ENCODE measurements around the gene MAL.

The MAL gene

GRCh38 chr2:95025406-95026319, at the start of gene MAL:
TSS of gene MAL (plus strand) at chr2:95025708. CDS start at chr2:95025793, 85 bp downstream.
- DNase-seq (ENCODE audit: low read depth in 3 of 3) = peak in 2 of 3 experiments; percentile 44 to 54

DNA sequence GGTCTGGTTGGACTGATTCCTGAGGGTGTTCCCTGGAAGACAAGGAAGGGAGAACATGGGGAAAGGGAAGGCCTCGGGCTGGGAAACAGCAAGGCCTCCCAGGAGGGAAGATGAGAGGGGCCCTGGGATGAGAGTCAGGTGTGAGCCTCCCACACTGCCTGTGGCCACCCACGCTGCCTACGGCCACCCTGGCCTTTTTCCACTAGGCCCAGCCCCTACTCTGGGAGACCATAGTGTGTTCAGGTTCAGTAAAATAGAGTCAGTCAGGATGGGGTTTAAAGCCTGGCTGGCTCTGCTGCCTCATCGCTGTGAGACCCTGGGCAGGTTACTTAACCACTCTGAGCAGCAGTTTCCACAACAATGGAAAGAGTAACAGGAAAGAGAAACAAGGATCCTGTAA, 47.7 kb upstream of the MAL start:
- DNase-seq (ENCODE audit: low read depth in 3 of 3) = no peak

DNA sequence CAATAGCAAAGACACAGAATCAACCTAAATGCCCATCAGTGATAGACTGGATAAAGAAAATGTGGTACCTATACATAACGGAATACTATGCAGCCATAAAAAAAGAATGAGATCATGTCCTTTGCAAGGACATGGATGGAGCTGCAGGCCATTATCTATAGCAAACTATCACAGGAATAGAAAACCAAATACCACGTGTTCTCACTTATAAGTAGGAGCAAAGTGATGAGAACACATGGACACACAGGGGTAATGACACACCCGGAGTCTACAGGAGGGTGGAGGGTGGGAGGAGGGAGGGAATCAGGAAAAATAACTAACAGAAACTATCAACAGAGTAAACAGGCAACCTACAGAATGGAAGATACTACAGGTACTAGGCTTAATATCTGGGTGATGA, 46.6 kb upstream of the MAL start:
- DNase-seq (ENCODE audit: low read depth in 3 of 3) = no peak

DNA sequence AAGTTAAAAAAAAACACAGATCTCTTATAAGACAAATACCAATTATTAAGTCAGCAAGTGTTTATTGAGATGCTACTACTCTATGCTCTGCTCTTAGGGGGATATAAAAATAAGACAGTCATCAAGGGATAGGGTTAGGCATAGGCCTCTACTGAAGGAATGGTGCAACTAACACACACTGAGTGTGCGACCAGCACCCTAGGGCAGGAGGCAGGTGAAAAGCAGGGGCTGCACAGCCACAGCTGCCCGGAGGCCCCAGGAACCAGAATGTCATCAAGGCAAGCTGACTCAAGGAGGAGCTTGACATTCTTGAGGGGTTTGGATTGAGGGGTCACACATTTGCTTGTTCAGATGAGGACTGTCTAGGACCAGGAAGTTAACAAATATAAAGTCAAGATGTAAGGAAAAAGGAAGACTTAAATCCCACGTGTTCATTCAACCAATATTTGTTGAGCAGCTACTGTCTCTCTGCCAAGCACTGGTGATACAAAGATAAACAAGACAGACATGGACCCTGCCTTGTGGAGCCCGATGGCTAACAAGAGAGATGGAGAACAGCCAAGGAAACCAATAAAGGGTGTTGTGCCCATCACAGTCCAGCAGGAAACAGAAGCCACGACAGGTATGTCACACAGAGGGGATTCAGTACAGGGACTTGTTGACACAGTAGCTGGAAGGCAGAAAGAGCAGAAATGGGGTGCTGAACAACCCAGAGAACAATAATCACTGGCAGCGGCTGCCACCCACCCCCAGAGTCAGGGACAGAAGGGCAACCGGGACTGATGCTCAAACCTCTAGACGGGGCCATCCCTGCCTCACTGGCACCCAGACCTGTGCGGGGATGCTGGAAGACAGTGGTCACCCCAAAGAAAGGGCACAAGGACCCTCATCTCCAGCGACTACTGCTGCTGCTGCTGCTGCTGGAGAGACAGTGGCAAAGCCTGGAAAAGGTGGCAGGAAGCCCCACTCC, 45.8 kb upstream of the MAL start:
- no peak for DNase-seq (ENCODE audit: low read depth in 3 of 3)

- no peak for DNase-seq (ENCODE audit: low read depth in 3 of 3)
These were observed 45.1 kb upstream of the MAL start for GRCh38 chr2:94980406-94980805.

- no peak for DNase-seq (ENCODE audit: low read depth in 3 of 3)
These were observed 43.4 kb upstream of the MAL start for GRCh38 chr2:94982156-94982555.

GRCh38 chr2:94982675-94983074, 42.8 kb upstream of the MAL start:
- no peak for DNase-seq (ENCODE audit: low read depth in 3 of 3)

- no peak for DNase-seq (ENCODE audit: low read depth in 3 of 3)
These were observed 40.4 kb upstream of the MAL start for GRCh38 chr2:94984964-94985575.

DNA sequence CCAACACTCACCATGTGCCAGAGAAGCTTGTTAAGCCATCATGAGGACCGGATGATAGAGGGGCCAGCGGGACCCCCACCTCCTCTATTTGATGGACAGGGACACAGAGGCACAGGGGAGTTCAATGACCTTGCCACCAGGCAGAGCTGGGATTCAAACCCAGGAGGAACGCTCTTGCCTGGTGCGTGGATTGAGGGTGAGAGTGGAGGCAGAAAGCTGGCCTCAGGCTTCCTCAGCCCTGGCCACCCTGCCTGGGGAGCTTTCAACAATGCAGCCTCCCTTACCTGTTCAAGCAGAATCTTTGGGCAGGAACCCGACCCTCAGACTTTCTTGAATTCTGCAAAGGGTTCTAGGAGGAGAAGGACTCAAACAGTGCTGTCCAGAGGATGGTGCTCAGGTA, 39.9 kb upstream of the MAL start:
- no peak for DNase-seq (ENCODE audit: low read depth in 3 of 3)

DNA sequence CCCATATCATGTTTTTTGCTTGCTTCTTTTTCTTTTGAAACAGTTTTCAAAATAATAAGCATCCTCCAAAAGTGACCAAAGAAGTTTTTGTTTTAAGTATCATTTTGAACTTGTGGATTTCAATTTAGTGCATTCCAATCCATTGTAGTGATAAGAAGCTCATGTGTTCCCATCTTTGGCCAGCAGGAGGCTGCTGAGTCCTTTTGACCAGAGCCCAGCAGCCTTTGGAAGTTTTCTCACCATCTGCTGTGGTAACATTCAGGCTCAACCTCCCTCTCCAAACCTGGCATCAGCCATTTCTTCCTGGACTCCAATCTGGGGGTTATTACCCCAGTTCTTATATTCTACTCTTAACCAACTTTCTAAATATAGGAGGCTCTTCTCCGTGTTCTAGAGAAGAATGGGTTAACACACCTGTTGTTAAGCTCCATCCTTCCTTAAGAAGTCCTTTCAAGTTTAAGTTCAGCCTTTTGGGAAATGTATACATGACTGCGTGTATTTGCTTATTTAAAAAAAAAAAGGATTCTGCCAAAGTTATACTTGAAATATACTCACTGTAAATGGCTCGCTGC, 39.0 kb upstream of the MAL start:
- DNase-seq (ENCODE audit: low read depth in 3 of 3) = no peak

DNA sequence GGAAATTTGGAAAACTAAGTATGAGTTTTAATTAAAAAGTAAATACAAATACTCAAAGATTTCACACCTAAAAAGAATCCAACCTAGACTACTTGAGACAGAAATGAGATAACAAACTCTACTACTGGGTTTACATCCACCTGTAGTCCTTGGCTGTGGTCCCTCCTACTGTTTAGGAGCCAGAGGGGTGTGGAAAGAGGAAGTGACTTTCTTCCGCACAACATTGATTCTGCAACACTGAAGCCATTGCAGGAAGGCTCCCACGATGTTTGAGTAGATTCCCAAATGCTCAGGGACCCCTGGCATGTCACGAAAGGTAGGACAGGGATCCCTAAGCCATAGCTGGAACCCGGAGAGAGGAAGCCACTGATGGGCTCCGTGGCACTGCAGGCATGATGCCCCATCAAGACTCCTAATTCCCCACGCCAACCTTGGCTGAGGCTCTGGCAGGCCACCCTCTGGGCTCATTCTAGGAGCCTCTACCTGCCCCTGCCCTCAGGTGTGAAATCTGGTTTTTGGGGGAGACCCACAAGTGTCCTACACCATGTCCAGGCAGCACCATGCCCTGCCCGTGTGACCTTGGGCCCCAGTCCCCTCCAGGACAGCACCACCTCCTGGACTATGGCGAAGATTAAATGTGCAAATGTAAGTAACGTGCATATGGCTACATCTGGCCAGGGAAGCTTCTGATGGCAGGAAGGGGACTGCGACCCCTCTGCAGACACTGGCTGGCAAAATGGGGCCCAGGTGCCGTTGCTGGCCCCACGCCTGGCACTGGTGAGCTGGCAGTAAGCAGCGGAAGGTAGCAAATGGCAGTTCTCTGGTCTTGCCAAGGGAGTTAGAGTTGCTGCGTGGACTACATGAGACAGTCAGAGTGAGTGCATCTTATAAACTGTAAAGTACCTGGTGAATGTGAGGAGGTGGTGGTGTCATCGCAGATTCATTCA, 38.2 kb upstream of the MAL start:
- DNase-seq (ENCODE audit: low read depth in 3 of 3) = no peak

- no peak for DNase-seq (ENCODE audit: low read depth in 3 of 3)
These were observed 34.6 kb upstream of the MAL start for GRCh38 chr2:94990956-94991355.

- DNase-seq (ENCODE audit: low read depth in 3 of 3) = no peak
These were observed 33.1 kb upstream of the MAL start for GRCh38 chr2:94992360-94992759.

DNA sequence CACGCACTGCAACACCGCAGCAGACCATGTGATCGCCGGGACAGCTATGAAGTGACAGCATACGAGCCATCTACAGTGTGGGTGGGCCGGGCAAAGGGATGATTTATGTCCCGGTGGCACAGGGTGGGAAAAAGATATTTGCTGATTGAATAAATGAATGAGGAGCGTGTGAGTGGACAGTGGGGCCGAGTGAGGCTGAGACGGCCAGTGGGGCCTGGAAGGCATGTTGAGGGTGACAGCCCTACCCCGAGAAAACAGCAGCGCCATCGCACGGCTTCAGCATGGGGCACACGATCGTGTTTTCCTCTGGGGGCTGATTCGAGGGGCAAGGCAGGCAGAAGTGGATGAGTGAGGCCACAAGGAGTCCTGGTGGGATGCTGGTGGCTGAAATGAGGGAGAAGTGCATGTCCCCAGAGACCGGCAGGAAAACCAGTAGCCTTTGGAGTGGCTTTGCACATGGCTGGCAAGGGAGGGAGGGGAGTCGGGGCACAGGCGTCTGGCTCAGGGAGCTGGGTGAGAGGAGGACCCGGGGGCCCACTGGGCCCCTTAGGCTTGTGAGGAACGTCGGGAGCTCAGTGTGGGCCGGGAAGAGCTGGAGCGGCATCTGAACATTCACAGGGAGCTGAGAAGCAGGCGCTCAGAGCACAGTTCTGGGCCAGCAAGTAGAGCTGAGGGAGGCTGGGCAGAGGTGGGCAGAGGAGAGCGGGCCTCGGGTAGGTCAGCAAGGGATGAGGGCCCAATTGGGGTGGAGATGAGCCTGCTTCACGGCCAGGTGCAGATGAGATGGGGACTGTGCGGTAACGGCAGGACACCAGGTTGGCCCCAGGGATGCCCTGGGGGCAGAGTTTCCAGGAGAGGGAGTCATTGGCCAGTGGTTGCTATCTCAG, 32.1 kb upstream of the MAL start:
- DNase-seq (ENCODE audit: low read depth in 3 of 3) = no peak

- DNase-seq (ENCODE audit: low read depth in 3 of 3) = no peak
These were observed 31.2 kb upstream of the MAL start for GRCh38 chr2:94994063-94994913.

DNA sequence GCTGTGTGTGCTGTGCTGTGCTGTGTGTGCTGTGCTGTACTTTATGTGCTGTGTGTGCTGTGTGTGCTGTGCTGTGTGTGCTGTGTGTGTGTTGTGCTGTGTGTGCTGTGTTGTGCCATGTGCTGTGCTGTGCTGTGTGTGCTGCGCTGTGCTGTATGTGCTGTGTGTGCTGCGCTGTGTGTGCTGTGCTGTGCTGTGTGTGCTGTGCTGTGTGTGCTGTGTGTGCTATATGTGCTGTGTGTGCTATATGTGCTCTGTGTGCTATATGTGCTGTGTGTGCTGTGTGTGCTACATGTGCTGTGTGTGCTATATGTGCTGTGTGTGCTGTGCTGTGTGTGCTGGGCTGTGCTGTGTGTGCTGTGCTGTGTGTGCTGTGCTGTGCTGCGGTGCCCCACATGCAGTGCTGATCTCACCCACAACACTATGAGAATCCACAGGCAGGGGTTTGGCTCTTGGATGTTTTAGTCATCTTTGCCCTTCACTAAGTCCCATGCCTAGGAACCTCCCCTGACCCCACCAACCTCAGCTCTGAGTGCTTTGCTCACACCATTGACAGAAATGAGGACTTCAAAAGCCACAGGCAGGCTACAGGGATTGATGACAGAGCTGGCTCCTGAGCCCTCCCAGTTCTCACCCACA, 30.5 kb upstream of the MAL start:
- no peak for DNase-seq (ENCODE audit: low read depth in 3 of 3)

DNA sequence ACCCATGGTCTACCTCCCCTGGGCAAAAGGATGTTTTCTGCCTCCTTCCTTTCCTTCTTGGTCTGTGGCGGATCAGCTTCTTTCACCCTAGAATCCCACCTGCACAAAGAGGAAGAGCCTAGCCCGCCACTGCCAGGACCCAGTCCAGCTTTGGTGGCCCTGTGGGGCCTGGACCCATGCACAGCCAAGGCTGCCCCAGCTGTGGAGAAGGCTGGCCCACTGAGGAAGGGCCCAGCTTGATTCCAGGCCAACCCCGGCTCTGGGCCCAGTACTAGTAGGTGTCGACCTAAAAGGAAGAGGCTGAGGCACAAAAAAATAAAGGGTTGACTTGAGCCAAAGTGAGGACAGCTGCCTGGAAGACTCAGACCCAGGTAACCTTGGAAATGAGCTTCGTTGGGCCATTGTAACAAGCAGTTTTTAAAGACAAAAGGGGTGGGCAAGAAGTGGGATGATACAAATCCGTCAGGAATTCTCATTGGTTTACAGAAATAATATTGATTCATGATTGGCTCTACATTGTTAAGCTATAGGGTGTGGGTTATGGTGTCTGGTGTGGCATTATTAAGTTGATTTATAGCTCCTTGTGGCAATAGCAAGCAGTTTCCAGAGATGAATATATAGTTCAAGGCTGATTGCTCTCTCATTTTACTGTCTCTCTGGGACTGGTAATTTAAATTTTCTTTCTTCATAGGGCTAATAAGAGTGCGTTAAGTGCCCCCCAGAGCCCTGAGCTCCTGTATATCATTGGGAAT, 29.8 kb upstream of the MAL start:
- no peak for DNase-seq (ENCODE audit: low read depth in 3 of 3)
